Heart left ventricle (tissue), 13 donors: ENCODE measurements around the gene CDX1.

ENCODE experiments used
- CTCF ChIP-seq, 12 donors: fragments of 200-600 bp; sonication (generic) in 4 of 12; IDR thresholded peaks; one replicate each; pipeline versions ENCODE4 v1.5.0 to v1.8.0; 2018 to 2022; ENCODE audit warnings: antibody characterized with exemption in 12 of 12, mild to moderate bottlenecking in 5 of 12
- POLR2A ChIP-seq, 2 donors: fragments of 450-650 bp; IDR thresholded peaks; one replicate each; pipeline ENCODE4 v1.6.1; 2017; ENCODE audit warnings: antibody characterized with exemption in 2 of 2, mild to moderate bottlenecking in 2 of 2, moderate library complexity in 2 of 2
- donor health status: ischemic (EF 13 %, LVEDD 7.1; RV severe dilation, severe dysfunction).
- donor health status: DM: no; HTN: yes; CAD: no.
- donor health status: DM: no; HTN: no; CAD: no.
- donor health status: ischemic (EF 25% LVEDD 6.9; RV normal size, moderate dysfunction).
- donor health status: ischemic (EF 25% LVEDD 5.7; RV mildly dilated, moderate dysfunction).
- donor health status: ischemic (EF 35%, LVEDD 5.7; RV mildly dilated, moderate dysfunction).
- donor health status: nonischemic (EF 11% LVEDD 7.7; RV severe dilation, severe dysfunction).
- donor health status: DM: yes; HTN: yes; CAD: no.
- donor health status: PGD.
- donor health status: ischemic (EF 29% LVEDD 5.4; RV normal size, mild dysfunction).
- donor health status: nonischemic (EF 23%, LVEDD 6.1; RV moderate dilation, normal function).

GRCh38 chr5:150120062-150120441, 46.5 kb upstream of the CDX1 start:
- TF ChIP-seq CTCF (IDR thresholded peaks at IDR 0.05) (no peak), POLR2A (IDR thresholded peaks at IDR 0.05) (no peak)
